NOMO-1 treated with DMSO at 0.1 percent for 48 hours (cell line): ENCODE measurements around the gene FAM236C.
"Not testable (repeated sequence)": the region's sequence is repeated elsewhere in the genome, so short reads cannot be mapped to it uniquely, and the experiment has no call there.

Source experiments
- DNase-seq: peaks from one replicate; lab custom pipeline; 2025; ENCODE audit not compliant: unreplicated experiment; lab: John Stamatoyannopoulos, UW

Gene FAM236C

DNA sequence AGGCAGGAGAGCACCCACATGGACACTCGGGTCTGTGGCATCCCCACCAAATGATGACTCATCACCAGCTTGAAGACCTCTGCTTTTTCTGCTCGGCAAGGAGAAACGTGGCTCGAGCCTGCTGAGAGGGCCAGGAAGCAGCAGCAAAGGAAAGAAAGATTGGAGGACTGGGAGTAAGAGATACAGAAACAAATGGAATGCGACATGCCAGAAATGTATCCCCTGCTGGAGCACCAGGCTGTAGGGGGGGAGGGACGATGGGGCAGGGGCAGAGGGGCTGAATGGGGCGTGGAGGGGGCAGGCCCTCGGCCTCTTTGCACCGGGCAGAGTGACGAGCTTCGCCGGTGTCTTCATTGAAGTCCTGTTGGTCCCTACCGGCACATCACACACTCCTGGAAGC is at the start of gene FAM236C:
FAM236C (plus strand) TSS at position 301 of the 400 bp plus-strand sequence. CDS start 100 bp downstream, outside the sequence.
- DNase-seq, result not testable (repeated sequence)

DNA sequence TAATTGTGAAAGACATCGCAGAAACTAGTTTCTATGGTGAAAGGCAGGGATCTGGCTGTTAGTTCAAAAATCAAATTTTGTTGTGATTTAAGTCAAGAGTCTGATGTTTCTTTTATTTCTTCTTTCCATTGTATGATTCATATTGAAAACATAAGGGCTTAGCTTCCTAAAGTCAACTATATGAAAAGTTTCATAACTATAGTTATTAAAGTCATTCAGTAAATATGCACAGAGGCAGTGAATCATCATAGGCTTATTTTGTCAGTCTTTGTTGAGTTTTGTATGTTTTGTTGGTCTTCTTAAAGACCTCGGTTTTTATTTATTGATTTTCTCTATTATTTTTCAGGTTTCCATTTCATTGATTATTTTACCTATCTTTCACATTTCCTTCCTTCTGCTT is 29.5 kb upstream of the FAM236C start:
- not testable (repeated sequence) for DNase-seq

DNA sequence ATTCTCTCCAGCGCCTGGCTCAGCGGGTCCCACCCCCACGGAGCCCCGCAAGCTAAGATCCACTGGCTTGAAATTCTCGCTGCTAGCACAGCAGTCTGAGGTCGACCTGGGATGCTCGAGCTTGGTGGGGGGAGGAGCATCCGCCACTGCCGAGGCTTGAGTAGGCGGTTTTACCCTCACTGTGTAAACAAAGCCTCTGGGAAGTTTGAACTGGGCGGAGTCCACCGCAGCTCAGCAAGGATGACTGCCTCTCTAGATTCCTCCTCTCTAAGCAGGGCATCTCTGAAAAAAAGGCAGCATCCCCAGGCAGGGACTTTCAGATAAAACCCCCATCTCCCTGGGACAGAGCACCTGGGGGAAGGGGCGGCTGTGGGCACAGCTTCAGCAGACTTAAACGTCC is 22.7 kb upstream of the FAM236C start:
- DNase-seq, result not testable (repeated sequence)

DNA sequence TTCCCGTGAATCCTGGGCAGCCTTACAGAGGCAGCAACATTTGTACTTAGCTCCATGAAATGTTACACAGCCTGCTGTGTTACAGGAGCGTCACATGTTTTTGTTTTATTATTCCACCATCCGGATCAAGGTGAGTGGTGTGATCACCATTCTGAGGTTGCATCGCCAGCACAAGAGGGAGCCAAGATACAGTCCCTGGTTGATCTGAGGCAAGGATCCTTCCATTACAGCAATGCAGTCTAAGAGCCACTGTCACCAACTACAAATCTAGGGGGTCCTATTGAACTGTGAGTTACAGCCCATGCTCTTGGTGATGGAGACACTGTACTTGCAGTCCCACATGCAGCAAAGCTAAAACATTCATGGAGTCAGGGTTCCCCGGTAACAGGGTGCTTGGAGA is 3.7 kb downstream of the FAM236C start:
- DNase-seq, result not testable (repeated sequence)

DNA sequence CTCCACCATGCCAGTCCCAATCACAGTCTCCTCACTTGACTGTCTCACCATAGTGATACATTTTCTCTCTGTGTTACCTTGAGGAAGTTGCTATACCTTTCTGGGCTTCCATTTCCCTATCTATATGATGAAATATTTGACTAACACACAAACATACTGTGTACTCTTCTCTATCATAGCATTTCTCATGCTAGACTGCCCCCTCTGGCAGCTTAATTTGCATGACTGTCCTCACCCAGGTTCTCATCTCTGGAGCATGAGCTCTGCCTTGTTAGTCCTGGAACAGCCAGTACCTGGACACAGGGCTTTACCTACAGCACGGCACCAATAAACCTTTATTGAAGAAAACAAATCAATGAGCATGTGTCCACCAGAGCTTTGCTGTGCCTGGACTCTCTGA is 19.9 kb downstream of the FAM236C start:
- not testable (repeated sequence) for DNase-seq

DNA sequence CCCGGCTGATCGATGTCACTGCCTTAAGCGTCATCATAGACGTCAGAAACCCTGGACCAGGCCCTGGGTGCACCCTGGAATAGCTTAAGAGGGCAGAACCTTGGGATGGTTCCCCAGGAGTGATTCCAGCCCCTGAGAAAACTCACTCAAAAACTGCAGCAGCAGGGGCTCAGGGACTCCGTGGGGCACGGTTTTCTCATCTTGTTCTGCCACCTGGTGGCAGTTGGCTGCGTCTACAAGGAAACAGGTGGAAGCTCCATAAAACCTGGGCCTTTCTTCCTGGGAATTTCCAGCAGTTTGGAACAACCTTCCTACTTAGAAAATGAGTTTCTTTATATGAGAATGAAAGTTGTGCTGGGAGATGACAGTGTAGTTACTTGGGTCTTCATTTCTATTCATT is 24.0 kb downstream of the FAM236C start:
- DNase-seq, result not testable (repeated sequence)

DNA sequence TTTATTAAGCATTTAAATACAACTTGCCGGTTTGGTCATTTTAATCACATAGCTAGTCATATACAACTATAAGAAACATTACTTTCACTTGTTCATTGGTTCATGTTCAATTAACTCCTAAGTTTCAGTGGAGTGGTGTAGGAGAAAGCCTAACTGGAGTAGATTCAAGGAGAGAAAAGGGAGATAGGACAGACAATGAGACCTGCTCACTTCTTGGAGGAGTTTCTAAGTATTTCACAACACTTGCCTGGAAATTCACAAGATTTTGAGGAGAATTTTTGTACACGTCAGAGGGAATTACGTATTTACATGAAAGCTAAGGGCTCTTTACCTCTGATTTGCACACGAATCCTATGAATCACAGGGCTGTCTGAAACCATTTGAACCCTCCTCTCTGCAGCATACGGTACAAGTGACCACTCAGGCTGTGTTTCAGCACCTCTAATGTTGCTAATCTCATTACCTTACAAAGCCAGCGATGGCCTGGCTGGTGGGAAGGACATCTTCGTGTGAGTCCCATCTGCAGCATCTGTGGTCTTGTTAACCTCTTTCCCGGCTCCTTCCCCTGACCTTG is 24.6 kb downstream of the FAM236C start:
- not testable (repeated sequence) for DNase-seq

DNA sequence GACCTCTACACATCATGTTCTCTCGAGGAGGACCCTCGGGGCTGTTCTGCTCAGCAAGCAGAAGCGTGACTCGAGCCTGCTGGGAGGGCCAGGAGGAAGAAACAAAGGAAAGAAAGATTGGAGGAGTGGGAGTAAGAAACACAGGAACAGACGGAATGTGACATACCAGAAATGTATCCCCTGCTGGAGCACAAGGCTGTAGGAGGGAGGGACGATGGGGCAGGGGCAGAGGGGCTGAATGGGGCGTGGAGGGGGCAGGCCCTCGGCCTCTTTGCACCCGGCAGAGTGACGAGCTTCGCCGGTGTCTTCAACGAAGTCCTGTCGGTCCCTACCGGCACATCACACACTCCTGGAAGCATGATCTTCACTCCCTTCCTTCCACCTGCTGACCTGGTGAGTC is 25.5 kb downstream of the FAM236C start, which contains the start of gene FAM236A:
FAM236A (plus strand) TSS at position 301 of the 400 bp plus-strand sequence; CDS start at position 358, 57 bp downstream.
- DNase-seq, result not testable (repeated sequence)

DNA sequence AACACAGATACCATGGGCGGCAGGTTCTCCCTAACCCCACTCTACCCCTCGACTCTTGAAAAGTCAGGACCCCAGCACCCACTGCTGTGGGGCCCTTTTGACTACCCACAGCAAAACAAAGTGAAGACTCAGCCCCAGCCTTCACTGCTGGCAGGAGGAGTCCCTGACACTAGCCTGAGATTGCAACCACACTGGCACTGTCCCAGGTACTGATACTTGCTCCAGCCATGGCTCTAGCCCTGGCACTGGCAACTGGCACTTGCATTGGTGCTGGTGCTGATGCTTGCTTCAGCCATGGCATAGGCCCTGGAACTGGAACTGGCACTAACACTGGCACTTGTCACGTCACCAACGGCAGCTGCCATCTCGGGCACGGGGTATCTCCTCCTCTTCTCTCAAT is 29.9 kb downstream of the FAM236C start:
- not testable (repeated sequence) for DNase-seq

DNA sequence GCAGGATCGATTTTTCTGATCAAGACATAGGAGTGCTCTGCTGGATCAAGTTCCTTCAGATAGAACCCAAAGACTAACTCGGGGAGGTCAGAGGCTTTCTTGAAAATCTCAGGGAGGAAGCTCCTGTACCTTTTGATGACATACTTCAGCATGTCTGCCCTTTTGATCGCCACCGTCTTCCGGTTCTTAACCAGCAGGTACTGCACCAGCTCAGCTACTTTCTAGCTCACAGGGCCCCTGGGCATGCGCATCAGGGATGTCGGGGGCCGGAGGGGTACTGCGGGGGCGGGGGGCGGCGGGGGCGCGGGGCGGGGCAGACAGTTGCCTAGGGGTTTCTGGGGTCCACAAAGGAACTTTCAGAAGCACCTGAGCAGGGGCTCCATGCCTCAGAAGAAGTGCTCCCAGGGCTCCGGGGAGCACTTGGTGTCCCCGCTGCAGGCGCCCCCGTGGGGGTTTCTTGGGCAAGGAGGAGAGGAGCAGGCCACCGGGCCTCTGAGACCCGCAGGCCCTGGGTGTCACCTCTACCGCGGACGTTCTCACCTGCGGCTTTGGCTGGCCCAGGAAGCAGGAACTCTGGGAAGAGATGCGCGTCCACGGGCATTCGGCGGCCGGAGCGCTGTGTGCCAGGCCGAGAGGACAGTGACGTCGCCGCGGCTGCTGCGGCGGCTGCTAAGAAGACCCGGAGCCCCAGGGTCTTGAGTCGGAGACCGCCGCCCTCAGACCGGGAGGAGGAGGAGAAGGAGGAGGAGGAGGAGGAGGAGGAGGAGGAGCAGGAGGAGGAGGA is 30.8 kb downstream of the FAM236C start:
- not testable (repeated sequence) for DNase-seq

DNA sequence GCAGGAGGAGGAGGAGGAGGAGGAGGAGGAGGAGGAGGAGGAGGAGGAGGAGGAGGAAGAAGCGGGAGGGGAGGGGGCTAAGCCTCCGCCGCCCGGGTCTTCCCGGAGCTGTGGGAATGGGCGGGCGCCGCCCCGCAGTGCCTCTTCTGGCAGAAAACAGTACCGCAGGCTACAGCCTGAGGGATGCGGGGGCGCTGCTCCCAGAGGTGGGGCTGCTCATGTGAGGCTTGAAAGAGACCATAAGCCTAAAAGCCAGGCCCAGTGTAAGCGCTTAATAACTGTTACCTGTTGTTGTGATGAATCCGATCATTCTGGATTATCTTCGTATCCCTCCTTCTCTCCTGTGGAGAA is 31.4 kb downstream of the FAM236C start, which contains the start of gene DMRTC1:
DMRTC1 (minus strand) TSS at position 19 of the 351 bp plus-strand sequence. CDS start 68,143 bp downstream, outside the sequence.
- DNase-seq, result not testable (repeated sequence)

DNA sequence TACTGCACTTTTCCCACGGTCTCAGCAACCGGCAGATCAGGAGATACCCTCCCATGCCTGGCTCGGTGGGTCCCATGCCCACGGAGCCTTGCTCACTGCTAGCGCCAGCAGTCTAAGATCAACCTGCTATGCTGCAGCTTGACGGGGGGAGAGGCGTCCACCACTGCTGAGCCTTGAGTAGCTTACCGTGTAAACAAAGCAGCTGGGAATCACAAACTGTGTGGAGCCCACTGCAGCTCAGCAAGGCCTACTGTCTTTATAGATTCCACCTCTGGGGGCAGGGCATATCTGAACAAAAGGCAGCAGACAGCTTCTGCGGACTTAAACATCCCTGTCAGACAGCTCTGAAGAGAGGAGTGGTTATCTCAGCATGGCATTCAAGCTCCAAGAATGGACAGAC is 47.6 kb downstream of the FAM236C start:
- not testable (repeated sequence) for DNase-seq
